Suprapubic skin (tissue), 4 donors: ENCODE data around the gene CTNNA3.

Experiments used
- CTCF ChIP-seq, 2 donors: fragments of 200-600 bp in 1 of 2; fragments of 450-650 bp in 1 of 2; sonication (generic) in 1 of 2; IDR thresholded peaks; one replicate each; pipeline ENCODE4 v1.5.1; 2016 to 2019; ENCODE audit warnings: antibody characterized with exemption in 2 of 2, mild to moderate bottlenecking in 1 of 2, moderate library complexity in 1 of 2
- EP300 ChIP-seq: sonication (generic); formaldehyde crosslinking; IDR thresholded peaks from one replicate; pipeline ENCODE4 v1.6.1; 2017; ENCODE audit warnings: antibody characterized with exemption
- POLR2A ChIP-seq, 2 donors: fragments of 450-650 bp; IDR thresholded peaks; one replicate each; pipeline ENCODE4 v1.6.1; 2017; ENCODE audit warnings: antibody characterized with exemption in 2 of 2, mild to moderate bottlenecking in 2 of 2, moderate library complexity in 2 of 2
- POLR2AphosphoS5 ChIP-seq, 3 donors: sonication (generic); formaldehyde crosslinking; IDR thresholded peaks; one replicate each; pipeline ENCODE4 v1.6.1; 2017; ENCODE audit warnings: antibody characterized with exemption in 3 of 3

DNA sequence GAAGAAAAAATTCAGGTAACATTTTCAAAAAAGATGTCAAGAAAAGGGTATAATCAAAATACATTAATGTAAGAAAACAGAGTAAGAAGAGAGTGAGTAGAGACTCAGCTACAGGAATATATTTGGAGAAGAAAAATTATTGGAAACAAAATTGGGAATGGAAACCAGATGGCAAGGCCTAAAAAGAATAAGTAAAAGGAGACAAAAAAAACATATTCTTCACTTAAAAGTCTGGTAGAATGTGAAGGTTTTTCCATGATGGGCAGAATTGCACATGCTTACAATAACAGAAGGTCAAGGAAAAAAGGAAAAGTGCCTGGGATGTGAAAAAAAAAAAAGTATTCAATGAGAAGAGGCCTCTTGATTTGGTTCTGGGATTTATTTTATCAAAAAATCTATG lies 1832.0 kb downstream of the CTNNA3 start:
- no peak for TF ChIP-seq CTCF (IDR thresholded peaks at IDR 0.05)
- TF ChIP-seq POLR2AphosphoS5 (IDR thresholded peaks at IDR 0.05): no peak
- TF ChIP-seq POLR2A (IDR thresholded peaks at IDR 0.05): no peak
- TF ChIP-seq EP300: no peak
